H1 (cell line): ENCODE results near the gene C21orf91. TPM values are rescaled to one million over a fixed set of nuclear protein-coding genes. Genes with fewer than 3 reads are reported as not detected.

Source experiments
- CTCF ChIA-PET: fragments of 300-600 bp; sonication (Branson Sonifier 250); formaldehyde crosslinking; loops from one replicate; lab custom pipeline; 2021; ENCODE audit not compliant: partially characterized antibody; lab: Charles Lee
- POLR2A ChIA-PET: fragments of 300-600 bp; sonication (Branson Sonifier 250); formaldehyde crosslinking; loops from one replicate; lab custom pipeline; 2021; ENCODE audit warnings: inconsistent platforms; ENCODE audit not compliant: partially characterized antibody; lab: Charles Lee
- DNase-seq, 2 experiments: peaks; one replicate each; pipeline versions ENCODE4 v3.0.0 to v3.0.0-alpha.2; 2010 to 2022; ENCODE audit warnings: low spot score in 2 of 2, low read depth in 1 of 2, mixed read lengths in 1 of 2
- FAIRE-seq: peaks from 2 replicates; lab custom pipeline; 2011; peaks lifted over from hg19 to GRCh38; lab: Jason Lieb, UNC
- H2AFZ ChIP-seq: 2 replicates; pipeline ENCODE4 v1.8.1; 2012; ENCODE audit warnings: low read length, inconsistent platforms
- H2AK5ac ChIP-seq: 2 replicates; pipeline ENCODE4 v1.6.1; 2013; ENCODE audit warnings: low read depth, low read length
- H2BK120ac ChIP-seq: replicated peaks from 2 replicates; pipeline ENCODE3; 2013; ENCODE audit warnings: low read depth, low read length, inconsistent platforms
- H2BK12ac ChIP-seq: 2 replicates; pipeline ENCODE4 v1.6.1; 2013; ENCODE audit warnings: low read depth, low read length
- H2BK15ac ChIP-seq: 2 replicates; pipeline ENCODE4 v1.6.1; 2013; ENCODE audit warnings: low read length
- H2BK20ac ChIP-seq: 2 replicates; pipeline ENCODE4 v1.6.1; 2013; ENCODE audit warnings: low read length
- H2BK5ac ChIP-seq: 2 replicates; pipeline ENCODE4 v1.6.1; 2013; ENCODE audit warnings: low read depth, low read length
- H3K14ac ChIP-seq: 2 replicates; pipeline ENCODE4 v1.6.1; 2013; ENCODE audit warnings: inconsistent platforms; ENCODE audit not compliant: insufficient read length
- H3K18ac ChIP-seq: 2 replicates; pipeline ENCODE4 v1.6.1; 2013; ENCODE audit warnings: low read length; ENCODE audit errors: extremely low read depth
- H3K23ac ChIP-seq: 2 replicates; pipeline ENCODE4 v1.6.1; 2013; ENCODE audit warnings: inconsistent platforms; ENCODE audit not compliant: insufficient read length
- H3K23me2 ChIP-seq: 2 replicates; pipeline ENCODE4 v1.6.1; 2013; ENCODE audit warnings: low read depth, low read length
- H3K27ac ChIP-seq: 2 replicates; pipeline ENCODE4 v1.6.1; 2011; ENCODE audit warnings: low read depth, low read length, inconsistent platforms
- H3K27me3 ChIP-seq, 4 experiments: replicated peaks in 1 of 4; 1 replicate in 1 of 4; 2 replicates in 3 of 4; pipeline versions ENCODE4 v1.6.1 to v1.8.1; 2011 to 2013; ENCODE audit warnings: low read length in 3 of 4, mild to moderate bottlenecking in 3 of 4, inconsistent platforms in 2 of 4, mixed read lengths in 2 of 4, moderate library complexity in 1 of 4; ENCODE audit not compliant: control insufficient read depth in 3 of 4, insufficient read depth in 3 of 4; ENCODE audit errors: extremely low read depth in 1 of 4
- H3K36me3 ChIP-seq, 4 experiments: 2 replicates each; pipeline versions ENCODE4 v1.6.1 to v1.8.1; 2011 to 2013; ENCODE audit warnings: mild to moderate bottlenecking in 4 of 4, low read length in 3 of 4, moderate library complexity in 2 of 4, control low read depth in 1 of 4, inconsistent platforms in 1 of 4; ENCODE audit not compliant: insufficient read depth in 4 of 4, control insufficient read depth in 2 of 4
- H3K4ac ChIP-seq: replicated peaks from 2 replicates; pipeline ENCODE3; 2013; ENCODE audit warnings: low read length, low read depth, mixed read lengths, inconsistent platforms; ENCODE audit not compliant: insufficient read length
- H3K4me1 ChIP-seq, 4 experiments: replicated peaks in 1 of 4; 1 replicate in 1 of 4; 2 replicates in 3 of 4; pipeline versions ENCODE4 v1.6.1 to v1.8.1; 2011 to 2013; ENCODE audit warnings: low read length in 3 of 4, inconsistent platforms in 2 of 4, mixed read lengths in 1 of 4; ENCODE audit not compliant: insufficient read depth in 4 of 4, control insufficient read depth in 3 of 4
- H3K4me2 ChIP-seq, 2 experiments: 2 replicates each; pipeline versions ENCODE4 v1.6.1 to v1.8.1; 2011 to 2013; ENCODE audit warnings: low read depth in 2 of 2, low read length in 2 of 2, control low read depth in 1 of 2, inconsistent platforms in 1 of 2, mild to moderate bottlenecking in 1 of 2; ENCODE audit not compliant: insufficient read depth in 1 of 2
- H3K4me3 ChIP-seq, 4 experiments: fragments of 200-600, 300-600 bp in 1 of 4; sonication (generic), shearing (Covaris generic), sonication (Bioruptor Twin) in 1 of 4; 2 replicates each; pipeline versions ENCODE4 v1.5.1 to v1.8.1; 2011 to 2016; ENCODE audit warnings: low read length in 4 of 4, low read depth in 3 of 4, control low read depth in 2 of 4, inconsistent platforms in 2 of 4, mild to moderate bottlenecking in 2 of 4, mixed read lengths in 1 of 4, moderate library complexity in 1 of 4; ENCODE audit not compliant: insufficient read depth in 2 of 4; ENCODE audit errors: extremely low read depth in 1 of 4
- H3K56ac ChIP-seq: replicated peaks from 2 replicates; pipeline ENCODE3; 2013; ENCODE audit warnings: low read depth, mild to moderate bottlenecking, mixed read lengths, low read length, inconsistent platforms; ENCODE audit not compliant: insufficient read length
- H3K79me1 ChIP-seq: 2 replicates; pipeline ENCODE4 v1.6.1; 2013; ENCODE audit warnings: low read depth, low read length, control low read depth
- H3K79me2 ChIP-seq, 2 experiments: 2 replicates each; pipeline versions ENCODE4 v1.6.1 to v1.8.1; 2012 to 2013; ENCODE audit warnings: low read length in 2 of 2, mild to moderate bottlenecking in 2 of 2, inconsistent platforms in 1 of 2; ENCODE audit not compliant: insufficient read depth in 2 of 2, control insufficient read depth in 1 of 2
- H3K9ac ChIP-seq, 4 experiments: replicated peaks in 1 of 4; 1 replicate in 1 of 4; 2 replicates in 3 of 4; pipeline versions ENCODE4 v1.6.1 to v1.8.1; 2011 to 2013; ENCODE audit warnings: low read depth in 3 of 4, low read length in 3 of 4, control low read depth in 2 of 4, mild to moderate bottlenecking in 2 of 4, moderate library complexity in 2 of 4, inconsistent platforms in 1 of 4; ENCODE audit errors: extremely low read depth in 1 of 4
- H3K9me3 ChIP-seq, 2 experiments: 2 replicates each; pipeline versions ENCODE4 v1.6.1 to v1.8.1; 2012 to 2013; ENCODE audit warnings: mild to moderate bottlenecking in 2 of 2, moderate library complexity in 2 of 2, control low read depth in 1 of 2, inconsistent platforms in 1 of 2, low read depth in 1 of 2, low read length in 1 of 2, mixed read lengths in 1 of 2; ENCODE audit not compliant: insufficient read depth in 2 of 2
- H4K20me1 ChIP-seq, 2 experiments: replicated peaks in 1 of 2; 2 replicates each; pipeline versions ENCODE3 to v1.8.1; 2011 to 2013; ENCODE audit warnings: inconsistent platforms in 2 of 2, low read length in 2 of 2, mild to moderate bottlenecking in 1 of 2; ENCODE audit not compliant: insufficient read depth in 2 of 2, control insufficient read depth in 1 of 2
- H4K5ac ChIP-seq: 2 replicates; pipeline ENCODE4 v1.6.1; 2013; ENCODE audit warnings: low read length, low read depth, mixed read lengths, inconsistent platforms; ENCODE audit not compliant: insufficient read length
- H4K8ac ChIP-seq: 2 replicates; pipeline ENCODE4 v1.8.0; 2013; ENCODE audit warnings: mild to moderate bottlenecking, moderate library complexity, low read length, inconsistent platforms; ENCODE audit not compliant: insufficient read depth; ENCODE audit errors: extremely low read depth
- H4K91ac ChIP-seq: replicated peaks from 2 replicates; pipeline ENCODE3; 2013; ENCODE audit warnings: low read length, mixed read lengths, inconsistent platforms; ENCODE audit not compliant: insufficient read length
- CHD1 ChIP-seq: IDR thresholded peaks from 2 replicates; pipeline ENCODE4 v1.6.1; 2012; ENCODE audit warnings: low read depth, low read length, improper control_type of control experiment
- GTF2F1 ChIP-seq: IDR thresholded peaks from 2 replicates; pipeline ENCODE4 v1.6.1; 2012; ENCODE audit warnings: low read depth, low read length, improper control_type of control experiment, borderline replicate concordance
- RBBP5 ChIP-seq: IDR thresholded peaks from 2 replicates; pipeline ENCODE4 v1.7.1; 2012; ENCODE audit warnings: low read depth, mild to moderate bottlenecking, inconsistent platforms, low read length, moderate library complexity, borderline replicate concordance
- SIN3A ChIP-seq, 2 experiments: IDR thresholded peaks in 1 of 2; conservative IDR thresholded peaks in 1 of 2; 2 replicates each; pipeline ENCODE4 v1.6.1; 2011 to 2012; ENCODE audit warnings: low read length in 2 of 2, improper control_type of control experiment in 1 of 2, low read depth in 1 of 2, mild to moderate bottlenecking in 1 of 2
- SP4 ChIP-seq: IDR thresholded peaks from 2 replicates; pipeline ENCODE4 v1.6.1; 2012; ENCODE audit warnings: low read length, inconsistent platforms
- YY1 ChIP-seq: IDR thresholded peaks from 2 replicates; pipeline ENCODE4 v1.6.1; 2011; ENCODE audit warnings: low read depth, mild to moderate bottlenecking, low read length
- WGBS, 2 experiments: shearing (Covaris generic) in 1 of 2; methylation state at CpG; one replicate each; pipeline versions ENCODE4 v1.1.6 to v1.1.7; 2013 to 2015; ENCODE audit warnings: low lambda C conversion rate in 2 of 2, mixed read lengths in 2 of 2, inconsistent platforms in 1 of 2, low coverage in 1 of 2, missing lambda C conversion rate in 1 of 2; ENCODE audit not compliant: insufficient replicate concordance in 2 of 2, insufficient coverage in 1 of 2, insufficient read length in 1 of 2; ENCODE audit errors: extremely low coverage in 1 of 2, missing lambda C conversion rate in 1 of 2; 5-methylcytosine and 5-hydroxymethylcytosine counted together
- polyA plus RNA-seq, 7 experiments: library from polyadenylated mRNA; depleted of rRNA in 3 of 7; stranded (reverse) in 5 of 7; unstranded in 2 of 7; fragments of >200 nt in 5 of 7; fragments of 200-250 nt in 2 of 7; gene quantifications; 1 replicate in 5 of 7; 2 replicates in 1 of 7; 4 replicates in 1 of 7; pipeline versions ENCODE4 v1.2.1 to v1.2.3, GENCODE V29; 2011 to 2013; ENCODE audit warnings: missing spikeins in 2 of 7, mixed read lengths in 2 of 7
- total RNA-seq: library from RNA; stranded (reverse); fragmentation: NEBNext Ultra II Directional; extraction: Animal tissue kit (Norgen Biotek cat#: 25700); gene quantifications from 2 replicates; pipeline ENCODE4 v1.2.1, GENCODE V29; 2021
- TF ChIP-seq, protein P1 (sequence below), 3 experiments: IDR thresholded peaks; 1 replicate in 2 of 3; 2 replicates in 1 of 3; pipeline versions ENCODE4 v1.5.1 to v1.6.1; 2011; ENCODE audit warnings: low read length in 3 of 3, mild to moderate bottlenecking in 3 of 3, inconsistent platforms in 2 of 3, low read depth in 1 of 3, moderate library complexity in 1 of 3; ENCODE audit not compliant: insufficient read depth in 1 of 3; ENCODE audit errors: control extremely low read depth in 1 of 3

Gene C21orf91
- total and polyA plus RNA-seq, 2 of the 8 experiments (the other 6 are each of a cell fraction or from before 2014, with no cell fraction given) = 4.9 to 33.6 TPM

DNA sequence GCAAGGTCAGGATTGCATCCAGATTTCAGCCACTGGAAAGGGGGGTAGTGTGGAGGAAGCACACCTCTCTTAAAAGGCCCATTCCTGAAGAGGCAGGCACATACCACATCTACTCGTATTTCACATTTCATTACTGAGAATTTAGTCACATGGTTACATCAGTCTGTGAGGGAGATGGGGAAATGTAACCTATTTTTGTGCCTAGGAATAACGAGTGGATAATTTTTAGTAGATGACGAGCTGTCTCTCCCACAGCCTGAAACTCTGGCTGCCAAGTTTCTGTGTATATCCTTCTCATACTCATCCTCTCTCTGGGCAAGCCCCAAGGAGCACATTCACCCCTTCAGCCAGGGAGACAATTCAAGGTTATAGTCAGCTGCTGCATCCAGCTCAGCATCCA is 10.3 kb upstream of the C21orf91 start:
- Histone ChIP-seq H3K36me3 (no peaks in the 10 kb centered on the region), H3K4me3 (no peak overlapping the region), H2BK15ac (no peak overlapping the region), H4K5ac (no peak overlapping the region), H2AK5ac (no peak overlapping the region), H2BK5ac (no peak overlapping the region), H3K27me3 (no peaks in the 10 kb centered on the region), H3K9ac (no peak overlapping the region), H3K23me2 (no peaks in the 10 kb centered on the region), H3K4me2 (no peak overlapping the region; a peak in 1 of 4 replicates), H2AFZ (0 out of 2 replicates have a peak overlapping the region, but pooled peaks have one; percentile 55), H3K4ac (no peak overlapping the region), H2BK120ac (no peak overlapping the region), H3K79me2 (no peaks in the 10 kb centered on the region), H4K8ac (no peak overlapping the region), H3K23ac (no peak overlapping the region), H3K9me3 (no peaks in the 10 kb centered on the region), H3K27ac (no peak overlapping the region), H3K79me1 (no peaks in the 10 kb centered on the region), H3K18ac (no peak overlapping the region), H3K14ac (no peak overlapping the region), H2BK12ac (no peak overlapping the region), H4K20me1 (no peaks in the 10 kb centered on the region), H3K56ac (no peak overlapping the region), H3K4me1 (peaks cover 0 to 4% (median 1%) of the 10 kb centered on the region in 4 experiments; a peak in 2 of 7 replicates), H4K91ac (no peak overlapping the region), H2BK20ac (no peak overlapping the region)
- ChIA-PET POLR2A (interaction anchor here (1.5 kb wide), 1 partner anchor 11 kb away, joined by 6 read pairs; no protein-coding TSS in a partner anchor), CTCF (interaction anchor here (0.6 to 0.8 kb wide), 2 partner anchors 9 to 72 kb away, joined by 3 read pairs; no protein-coding TSS in a partner anchor)
- TF ChIP-seq RBBP5 (no peak), GTF2F1 (no peak), YY1 (no peak), CHD1 (no peak), SP4 (no peak), SIN3A (conservative IDR thresholded peaks at IDR 0.05 in 1 of 2, IDR thresholded peaks at IDR 0.05 in 1 of 2; ENCODE audit: low read depth in 1 of 2, low read length in 2 of 2) (no peak)
- TF ChIP-seq, protein P1, sequence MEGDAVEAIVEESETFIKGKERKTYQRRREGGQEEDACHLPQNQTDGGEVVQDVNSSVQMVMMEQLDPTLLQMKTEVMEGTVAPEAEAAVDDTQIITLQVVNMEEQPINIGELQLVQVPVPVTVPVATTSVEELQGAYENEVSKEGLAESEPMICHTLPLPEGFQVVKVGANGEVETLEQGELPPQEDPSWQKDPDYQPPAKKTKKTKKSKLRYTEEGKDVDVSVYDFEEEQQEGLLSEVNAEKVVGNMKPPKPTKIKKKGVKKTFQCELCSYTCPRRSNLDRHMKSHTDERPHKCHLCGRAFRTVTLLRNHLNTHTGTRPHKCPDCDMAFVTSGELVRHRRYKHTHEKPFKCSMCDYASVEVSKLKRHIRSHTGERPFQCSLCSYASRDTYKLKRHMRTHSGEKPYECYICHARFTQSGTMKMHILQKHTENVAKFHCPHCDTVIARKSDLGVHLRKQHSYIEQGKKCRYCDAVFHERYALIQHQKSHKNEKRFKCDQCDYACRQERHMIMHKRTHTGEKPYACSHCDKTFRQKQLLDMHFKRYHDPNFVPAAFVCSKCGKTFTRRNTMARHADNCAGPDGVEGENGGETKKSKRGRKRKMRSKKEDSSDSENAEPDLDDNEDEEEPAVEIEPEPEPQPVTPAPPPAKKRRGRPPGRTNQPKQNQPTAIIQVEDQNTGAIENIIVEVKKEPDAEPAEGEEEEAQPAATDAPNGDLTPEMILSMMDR (IDR thresholded peaks at IDR 0.05; ENCODE audit: control extremely low read depth in 1 of 3, insufficient read depth in 1 of 3, low read depth in 1 of 3, low read length in 3 of 3) = no peak
- DNase-seq (no peak), FAIRE-seq (no peak)
- 89% methylated on average over 3 of the region's 3 CpGs; no CpG with 5 or more reads in 1 of the 2 experiments for WGBS, 2 experiments
